GM11168 (cell line): ENCODE measurements around the gene SEMA3A.

Source experiments
- in situ Hi-C: fragments of 300-500 bp; cut with MboI; formaldehyde crosslinking; loops from one replicate; pipeline ENCODE4 v1.12.0; 2022; ENCODE audit warnings: low sequenced_read_pairs; ENCODE audit not compliant: unreplicated experiment

The SEMA3A gene

GRCh38 chr7:84199216-84199615 is 4.6 kb upstream of the SEMA3A start:
- in situ Hi-C loops = no loop called here

- in situ Hi-C loops = no loop called here
Observed at GRCh38 chr7:84196084-84196503, 1.5 kb upstream of the SEMA3A start.

DNA sequence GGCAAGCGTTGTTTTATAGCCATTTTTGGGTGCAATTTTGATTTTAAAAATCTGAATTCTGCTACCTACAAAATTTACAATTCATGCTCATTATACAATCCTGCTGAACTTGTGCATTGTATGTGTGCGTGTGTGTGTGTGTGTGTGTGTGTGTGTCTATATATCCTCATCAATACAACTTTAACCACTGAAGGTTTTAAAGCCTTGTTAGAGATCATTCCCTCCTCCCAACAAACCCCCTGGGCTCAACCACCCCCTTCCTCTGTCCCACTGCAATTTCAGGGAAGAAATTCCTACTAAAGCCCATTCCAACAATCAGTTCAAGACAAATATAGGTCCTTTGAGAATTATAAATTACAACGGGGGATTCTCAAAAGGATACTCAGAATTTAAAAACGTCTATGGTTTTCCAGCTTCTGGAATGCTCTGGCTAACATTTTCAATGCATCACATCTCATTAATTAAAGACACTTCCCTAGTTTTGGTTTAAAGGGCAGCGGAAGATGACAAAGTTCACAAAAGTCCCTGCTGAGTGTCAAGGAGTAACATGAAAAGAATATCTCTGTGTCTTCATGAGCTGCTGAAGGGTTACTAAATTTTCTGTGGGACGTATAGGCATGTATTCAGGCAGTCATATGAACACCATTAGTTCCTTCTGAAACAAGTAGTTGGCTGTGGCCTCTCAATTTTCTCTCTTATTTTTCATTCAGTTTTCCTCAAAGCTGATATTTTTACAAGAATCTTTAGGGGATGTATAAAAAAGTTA is 889 bp upstream of the SEMA3A start:
- in situ Hi-C loops = no loop called here

- in situ Hi-C loops = no loop called here
Observed at GRCh38 chr7:84193747-84194146, 842 bp downstream of the SEMA3A start.

GRCh38 chr7:84191842-84192241 is 2.7 kb downstream of the SEMA3A start:
- in situ Hi-C loops = no loop called here

GRCh38 chr7:84191261-84191660 is 3.3 kb downstream of the SEMA3A start:
- in situ Hi-C loops = no loop called here

GRCh38 chr7:84190016-84190705 is 4.4 kb downstream of the SEMA3A start:
- in situ Hi-C loops = no loop called here

GRCh38 chr7:84188786-84189405 is 5.7 kb downstream of the SEMA3A start:
- in situ Hi-C loops = no loop called here

- in situ Hi-C loops = no loop called here
Observed at GRCh38 chr7:84187813-84188510, 6.6 kb downstream of the SEMA3A start.

- in situ Hi-C loops = no loop called here
Observed at GRCh38 chr7:84187087-84187805, 7.3 kb downstream of the SEMA3A start.

GRCh38 chr7:84183741-84184140 is 10.8 kb downstream of the SEMA3A start:
- in situ Hi-C loops = no loop called here

GRCh38 chr7:84182301-84182700 is 12.3 kb downstream of the SEMA3A start:
- in situ Hi-C loops = no loop called here

- in situ Hi-C loops = no loop called here
Observed at GRCh38 chr7:84181628-84182027, 13.0 kb downstream of the SEMA3A start.

GRCh38 chr7:84177758-84178412 is 16.7 kb downstream of the SEMA3A start:
- in situ Hi-C loops = no loop called here

- in situ Hi-C loops = no loop called here
Observed at GRCh38 chr7:84176716-84177115, 17.9 kb downstream of the SEMA3A start.

- in situ Hi-C loops = no loop called here
Observed at GRCh38 chr7:84175461-84175860, 19.1 kb downstream of the SEMA3A start.

DNA sequence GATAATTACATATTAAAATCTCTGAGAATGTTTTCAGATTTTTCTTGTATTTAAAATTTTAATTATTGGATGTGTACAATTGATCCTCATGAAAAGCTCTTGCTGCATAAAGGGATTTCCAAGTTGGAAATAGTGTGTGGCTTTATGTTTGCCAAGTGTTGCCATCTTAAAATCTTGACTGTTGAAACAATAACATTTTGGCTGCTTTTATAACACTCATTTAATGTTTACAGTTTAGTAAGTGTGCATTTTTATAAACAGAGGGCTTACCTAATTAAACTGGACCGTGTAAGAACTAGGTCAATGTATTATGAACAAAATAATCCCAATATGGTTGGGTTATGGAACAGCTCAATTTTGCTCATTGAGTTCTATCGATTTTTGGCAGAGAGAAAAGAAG is 23.9 kb downstream of the SEMA3A start:
- in situ Hi-C loops = no loop called here

- in situ Hi-C loops = no loop called here
Observed at GRCh38 chr7:84162584-84162983, 32.0 kb downstream of the SEMA3A start.

DNA sequence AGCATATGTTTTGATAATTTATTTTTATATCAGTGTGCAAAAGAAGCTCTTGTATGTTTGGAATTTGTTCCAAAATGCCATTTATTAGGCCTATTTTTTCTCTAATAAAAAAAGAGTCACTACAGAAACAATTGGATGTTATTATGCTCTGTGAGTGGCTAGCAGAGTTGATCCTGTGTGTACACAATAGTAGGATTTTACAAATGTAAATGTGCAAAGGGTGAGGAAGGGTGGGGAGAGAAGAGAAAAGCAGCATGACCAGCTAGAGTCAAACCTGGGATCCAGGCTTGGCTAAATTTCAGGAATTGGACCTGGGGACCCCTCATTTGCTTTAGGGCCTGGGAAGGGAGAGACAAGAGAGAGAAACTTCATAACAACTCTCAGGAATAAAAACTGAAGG is 32.5 kb downstream of the SEMA3A start:
- in situ Hi-C loops = no loop called here

GRCh38 chr7:84161398-84161797 is 33.2 kb downstream of the SEMA3A start:
- in situ Hi-C loops = no loop called here
